Subcutaneous abdominal adipose tissue (tissue), 5 donors: ENCODE results near the gene CLBA1.
"Not testable (repeated sequence)": the region's sequence is repeated elsewhere in the genome, so short reads cannot be mapped to it uniquely, and the experiment has no call there.

ENCODE experiments used
- H3K27ac ChIP-seq: one replicate; pipeline ENCODE4 v1.7.0; 2013; ENCODE audit warnings: low read depth, mild to moderate bottlenecking, inconsistent platforms, low read length, moderate library complexity
- H3K27me3 ChIP-seq, 5 donors: one replicate each; pipeline ENCODE4 v1.7.0; 2013; ENCODE audit warnings: low read length in 5 of 5, inconsistent platforms in 1 of 5; ENCODE audit not compliant: control insufficient read depth in 5 of 5, insufficient read depth in 4 of 5
- H3K36me3 ChIP-seq, 5 donors: one replicate each; pipeline ENCODE4 v1.7.0; 2013; ENCODE audit warnings: low read length in 5 of 5; ENCODE audit not compliant: control insufficient read depth in 5 of 5, insufficient read depth in 5 of 5
- H3K4me1 ChIP-seq, 5 donors: one replicate each; pipeline ENCODE4 v1.7.0; 2013; ENCODE audit warnings: low read length in 5 of 5, mild to moderate bottlenecking in 3 of 5, moderate library complexity in 1 of 5; ENCODE audit not compliant: control insufficient read depth in 5 of 5, insufficient read depth in 5 of 5
- H3K4me3 ChIP-seq, 5 donors: one replicate each; pipeline ENCODE4 v1.7.0; 2013; ENCODE audit warnings: low read length in 5 of 5, low read depth in 1 of 5
- H3K9ac ChIP-seq, 5 donors: one replicate each; pipeline ENCODE4 v1.7.0; 2013; ENCODE audit warnings: low read length in 5 of 5, mild to moderate bottlenecking in 4 of 5, moderate library complexity in 3 of 5
- H3K9me3 ChIP-seq, 5 donors: one replicate each; pipeline ENCODE4 v1.7.0; 2013; ENCODE audit warnings: low read length in 5 of 5; ENCODE audit not compliant: control insufficient read depth in 5 of 5
- donor health status: healthy.
- donor health status: healthy.
- donor health status: healthy.
- donor health status: healthy.
- donor health status: healthy.

Gene CLBA1

DNA sequence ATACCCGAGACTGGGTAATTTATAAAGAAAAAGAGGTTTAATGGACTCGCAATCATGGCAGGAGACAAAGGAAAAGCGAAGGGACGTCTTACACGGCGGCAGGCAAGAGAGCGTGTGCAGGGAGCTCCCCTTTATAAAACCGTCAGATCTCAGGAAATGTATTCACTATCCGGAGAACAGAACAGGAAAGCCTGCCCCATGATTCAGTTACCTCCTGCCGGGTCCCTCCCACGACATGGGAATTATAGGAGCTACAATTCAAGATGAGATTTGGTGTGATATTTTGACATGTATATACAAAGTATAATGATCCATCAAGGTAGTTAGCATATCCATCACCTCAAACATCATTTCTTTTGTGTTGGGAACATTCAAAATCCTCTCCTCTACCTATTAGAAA lies 37.6 kb downstream of the CLBA1 start:
- Histone ChIP-seq H3K4me1 (peaks cover 2 to 31% (median 22%) of the 10 kb centered on the region in 5 donors), H3K27me3 (no peaks in the 10 kb centered on the region), H3K9me3 (no peaks in the 10 kb centered on the region), H3K4me3 (no peak overlapping the region), H3K27ac (no peak overlapping the region), H3K9ac (no peak overlapping the region), H3K36me3 (no peaks in the 10 kb centered on the region)

DNA sequence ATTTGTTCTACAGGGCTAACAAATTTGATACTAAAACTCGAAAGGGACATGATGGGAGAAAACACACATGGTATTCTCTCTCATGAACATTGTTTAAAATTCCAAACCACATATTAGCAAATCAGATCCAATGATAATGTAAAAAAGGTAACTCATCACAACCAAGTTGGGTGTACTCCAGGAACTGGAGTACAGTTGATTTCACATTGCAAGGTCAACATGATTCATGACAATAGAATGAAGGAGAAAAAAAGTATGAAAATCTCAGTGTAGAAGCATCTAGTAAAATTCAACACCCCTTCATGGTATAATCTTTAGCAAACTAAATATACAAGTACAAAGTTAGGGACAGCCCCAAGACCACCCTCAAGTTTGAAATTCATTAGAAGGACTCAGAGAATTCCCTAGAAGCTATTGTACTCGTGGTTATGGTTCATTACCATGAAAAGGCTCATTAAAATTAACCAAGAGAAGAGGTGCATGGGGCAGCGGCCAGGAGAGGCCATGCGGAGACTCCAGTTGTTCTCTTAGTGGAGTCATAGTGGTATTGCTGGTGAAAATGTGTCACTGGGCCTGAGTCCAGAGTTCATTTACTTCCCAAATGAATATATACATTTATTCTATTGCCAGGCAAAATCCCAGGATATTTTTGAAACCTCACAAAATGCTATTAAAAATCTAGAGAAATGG lies 38.3 kb downstream of the CLBA1 start:
- H3K4me3 ChIP-seq, result no peak overlapping the region
- H3K27me3 ChIP-seq, result no peaks in the 10 kb centered on the region
- H3K9ac ChIP-seq, result no peak overlapping the region
- H3K4me1 ChIP-seq, result peaks cover 2 to 30% (median 21%) of the 10 kb centered on the region in 5 donors
- H3K36me3 ChIP-seq, result no peaks in the 10 kb centered on the region
- no peaks in the 10 kb centered on the region for H3K9me3 ChIP-seq
- H3K27ac ChIP-seq, result no peak overlapping the region

DNA sequence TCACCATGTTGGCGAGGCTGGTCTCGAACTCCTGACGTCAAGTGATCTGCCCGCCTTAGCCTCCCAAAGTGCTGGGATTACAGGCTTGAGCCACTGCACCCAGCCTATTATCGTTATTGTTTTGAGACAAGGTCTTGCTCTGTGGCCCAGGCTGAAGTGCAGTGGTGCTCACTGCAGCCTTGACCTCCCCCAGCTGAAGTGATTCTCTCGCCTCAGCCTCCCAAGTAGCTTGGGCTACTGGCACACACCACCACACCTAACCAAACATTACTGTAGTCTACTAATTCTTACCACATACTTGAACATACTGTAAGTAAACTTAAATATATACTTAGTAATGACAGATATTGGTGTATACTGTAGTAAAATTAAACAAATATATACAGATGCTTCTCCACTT lies 39.8 kb downstream of the CLBA1 start:
- no peak overlapping the region for H3K9ac ChIP-seq
- no peaks in the 10 kb centered on the region for H3K36me3 ChIP-seq
- no peak overlapping the region for H3K27ac ChIP-seq
- H3K9me3 ChIP-seq, result no peaks in the 10 kb centered on the region
- H3K4me3 ChIP-seq, result no peak overlapping the region
- peaks cover 0 to 15% (median 11%) of the 10 kb centered on the region in 5 donors for H3K4me1 ChIP-seq
- no peaks in the 10 kb centered on the region for H3K27me3 ChIP-seq

DNA sequence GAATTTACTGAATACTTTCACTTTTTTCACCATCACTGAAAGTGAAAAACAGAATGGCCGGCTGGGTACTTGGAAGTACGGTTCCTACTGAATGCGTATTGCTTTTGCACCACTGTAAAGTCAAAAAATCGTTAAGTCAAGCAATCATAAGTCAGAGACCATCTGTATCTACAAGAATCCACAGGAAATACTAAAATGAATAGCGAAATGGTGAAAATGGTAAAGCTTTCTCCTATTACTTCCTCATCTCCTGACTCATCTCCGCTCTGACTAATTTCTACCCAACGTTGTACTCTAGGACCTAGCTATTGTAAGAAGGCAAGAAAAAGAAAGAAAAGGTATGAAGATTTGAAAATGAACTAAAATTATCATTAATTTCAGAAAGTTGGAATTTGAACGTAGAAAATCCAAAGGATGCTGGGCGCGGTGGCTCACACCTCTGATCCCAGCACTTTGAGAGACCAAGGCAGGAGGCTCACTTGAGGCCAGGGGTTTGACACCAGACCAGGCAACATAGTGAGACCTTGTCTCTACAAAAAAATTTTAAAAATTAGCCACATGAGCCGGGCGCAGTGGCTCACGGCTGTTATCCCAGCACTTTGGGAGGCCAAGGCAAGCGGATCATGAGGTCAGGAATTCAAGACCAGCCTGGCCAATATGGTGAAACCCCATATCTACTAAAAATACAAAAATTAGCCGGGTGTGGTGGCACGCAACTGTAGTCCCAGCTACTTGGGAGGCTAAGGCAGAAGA lies 40.6 kb downstream of the CLBA1 start:
- H3K4me3 ChIP-seq, result no peak overlapping the region
- peaks cover 0 to 11% (median 9%) of the 10 kb centered on the region in 5 donors for H3K4me1 ChIP-seq
- no peaks in the 10 kb centered on the region for H3K36me3 ChIP-seq
- no peak overlapping the region for H3K9ac ChIP-seq
- H3K27me3 ChIP-seq, result no peaks in the 10 kb centered on the region
- no peaks in the 10 kb centered on the region for H3K9me3 ChIP-seq
- H3K27ac ChIP-seq, result no peak overlapping the region

DNA sequence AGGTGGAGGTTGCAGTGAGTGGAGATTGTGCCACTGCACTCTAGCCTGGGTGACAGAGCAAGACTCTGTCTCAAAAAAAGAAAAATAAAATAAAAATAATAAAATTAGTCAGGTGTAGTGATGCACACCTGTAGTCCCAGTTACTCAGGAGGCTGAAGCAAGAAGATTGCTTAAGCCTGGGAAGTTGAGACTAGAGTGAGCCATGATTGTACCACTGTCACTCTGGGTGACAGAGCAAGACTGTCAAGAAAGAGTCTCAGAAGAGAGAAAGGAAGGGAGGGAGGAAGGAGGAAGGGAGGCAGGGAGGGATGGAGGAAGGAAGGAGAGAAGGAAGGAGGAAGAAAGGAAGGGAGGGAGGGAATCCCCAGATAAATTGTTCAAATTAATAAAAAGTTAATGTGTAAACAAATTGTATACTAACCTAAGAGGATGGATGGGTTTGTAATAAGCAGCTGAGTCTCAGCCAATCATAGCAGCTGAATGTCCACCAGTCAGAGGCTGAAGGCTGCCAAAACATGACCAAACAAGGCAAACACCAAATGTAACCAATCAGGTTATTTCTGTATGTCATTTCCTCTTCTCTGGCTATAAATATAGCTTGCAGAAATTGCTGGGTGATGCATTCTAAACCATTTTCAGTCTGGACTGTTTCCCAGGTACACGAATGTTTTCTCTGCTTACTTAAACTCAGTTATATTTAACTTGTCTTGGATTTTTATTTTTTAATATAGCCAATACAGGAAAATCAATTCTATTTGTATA lies 41.4 kb downstream of the CLBA1 start:
- no peaks in the 10 kb centered on the region for H3K9me3 ChIP-seq
- H3K4me1 ChIP-seq, result peaks cover 0 to 3% (median 2%) of the 10 kb centered on the region in 5 donors
- no peak overlapping the region for H3K4me3 ChIP-seq
- no peaks in the 10 kb centered on the region for H3K27me3 ChIP-seq
- H3K9ac ChIP-seq, result no peak overlapping the region
- no peak overlapping the region for H3K27ac ChIP-seq
- no peaks in the 10 kb centered on the region for H3K36me3 ChIP-seq

DNA sequence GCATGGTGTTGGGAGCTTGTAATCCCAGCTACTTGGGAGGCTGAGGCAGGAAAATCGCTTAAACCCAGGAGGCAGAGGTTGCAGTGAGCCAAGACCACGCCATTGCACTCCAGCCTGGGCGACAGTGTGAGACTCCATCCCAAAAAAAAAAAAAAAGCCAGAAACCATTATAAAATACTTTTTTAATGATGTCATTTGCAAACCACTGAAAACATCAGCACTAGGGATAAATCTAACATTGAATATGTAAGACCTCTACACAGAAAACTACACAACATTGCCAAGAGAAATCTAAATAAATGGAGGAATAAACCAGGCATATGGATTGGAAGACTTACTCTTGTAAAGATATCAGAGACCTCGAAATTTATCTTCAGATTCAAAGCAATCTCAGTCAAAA lies 42.1 kb downstream of the CLBA1 start:
- not testable (repeated sequence) for H3K27me3 ChIP-seq, H3K4me3 ChIP-seq, H3K9ac ChIP-seq, H3K36me3 ChIP-seq, H3K27ac ChIP-seq, H3K9me3 ChIP-seq, H3K4me1 ChIP-seq

DNA sequence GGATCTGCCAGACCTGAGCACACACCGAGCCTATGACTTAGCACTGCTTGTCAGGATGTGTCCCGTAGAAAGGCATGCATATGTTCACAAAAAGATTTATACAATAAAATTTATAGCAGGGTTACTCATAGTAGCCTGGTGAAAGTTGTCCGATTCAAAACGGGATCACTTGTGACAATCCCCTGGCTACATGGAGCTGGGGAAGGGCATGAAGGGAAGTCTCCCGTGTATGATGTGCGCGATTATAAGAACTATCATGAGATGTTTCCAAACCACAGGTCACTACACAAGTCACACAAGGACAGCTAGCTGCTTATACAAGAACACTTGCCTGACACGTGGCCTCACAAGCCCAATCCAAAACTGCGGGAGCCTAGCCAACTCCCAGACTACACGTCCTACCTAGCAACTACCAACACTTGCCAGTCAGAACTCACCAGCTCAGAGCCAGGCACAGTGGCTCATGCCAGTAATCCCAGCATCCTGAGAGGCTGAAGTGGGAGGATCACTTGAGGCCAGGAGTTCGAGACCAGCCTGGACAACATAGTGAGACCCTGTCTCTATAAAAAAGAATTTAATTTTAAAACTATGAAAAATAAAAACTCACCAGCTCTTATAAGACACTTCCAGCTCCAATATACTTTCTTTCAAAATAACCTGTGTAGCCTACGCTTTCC lies 42.8 kb downstream of the CLBA1 start:
- no peak overlapping the region for H3K9ac ChIP-seq
- H3K27me3 ChIP-seq, result peaks cover 0 to under 1% (median 0%) of the 10 kb centered on the region in 5 donors
- no peaks in the 10 kb centered on the region for H3K9me3 ChIP-seq
- H3K4me3 ChIP-seq, result no peak overlapping the region
- H3K36me3 ChIP-seq, result no peaks in the 10 kb centered on the region
- H3K4me1 ChIP-seq, result peaks cover 0 to 3% (median 2%) of the 10 kb centered on the region in 5 donors
- H3K27ac ChIP-seq, result no peak overlapping the region

DNA sequence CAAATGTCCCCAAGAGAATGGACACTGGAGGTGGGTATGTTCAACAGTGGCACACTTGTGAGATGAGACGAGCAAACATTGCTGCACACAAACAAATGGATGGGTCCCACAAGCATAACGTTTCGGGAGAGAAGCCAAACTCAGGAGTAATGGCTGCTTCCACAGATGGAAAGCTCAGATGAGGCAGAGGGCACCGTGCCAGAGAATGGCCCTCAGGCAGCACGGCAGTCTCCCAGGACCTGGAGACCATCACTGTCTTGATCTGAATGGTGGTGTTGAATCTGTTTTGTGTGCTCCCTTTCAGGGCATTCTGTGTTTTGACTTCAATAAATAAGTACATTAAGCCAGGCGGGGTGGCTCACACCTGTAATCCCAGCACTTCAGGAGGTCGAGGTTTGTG lies 43.8 kb downstream of the CLBA1 start:
- H3K27ac ChIP-seq, result no peak overlapping the region
- H3K27me3 ChIP-seq, result peaks cover 0 to 9% (median 3%) of the 10 kb centered on the region in 5 donors
- no peak overlapping the region for H3K4me3 ChIP-seq
- no peaks in the 10 kb centered on the region for H3K36me3 ChIP-seq
- H3K9me3 ChIP-seq, result no peaks in the 10 kb centered on the region
- H3K4me1 ChIP-seq, result peaks cover 2 to 8% (median 3%) of the 10 kb centered on the region in 5 donors
- no peak overlapping the region for H3K9ac ChIP-seq

DNA sequence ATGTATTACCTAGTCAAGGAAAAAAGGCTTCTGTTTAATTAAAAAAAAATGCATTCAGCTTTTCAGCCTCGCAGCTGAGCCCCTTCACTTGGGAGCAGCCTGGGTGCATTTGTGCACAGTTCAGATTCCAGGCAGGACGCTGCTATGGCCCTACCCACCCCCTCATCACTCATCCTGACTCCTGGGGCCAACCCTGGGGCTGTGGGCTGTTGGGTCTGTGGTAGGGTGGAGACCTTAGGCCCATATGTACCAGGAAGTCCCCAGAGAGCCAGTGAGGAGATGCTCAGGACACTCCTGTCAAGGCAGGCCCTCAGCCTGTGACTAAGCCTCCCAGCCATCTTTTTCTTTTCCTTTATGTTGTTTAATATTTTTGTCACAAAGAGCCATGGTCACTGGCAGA lies 44.6 kb downstream of the CLBA1 start:
- Histone ChIP-seq H3K4me1 (peaks cover 2 to 8% (median 3%) of the 10 kb centered on the region in 5 donors), H3K27ac (no peak overlapping the region), H3K27me3 (peaks cover 0 to 9% (median 3%) of the 10 kb centered on the region in 5 donors), H3K9me3 (no peaks in the 10 kb centered on the region), H3K36me3 (no peaks in the 10 kb centered on the region), H3K9ac (no peak overlapping the region), H3K4me3 (no peak overlapping the region)
